Osteoblast (primary cell): ENCODE measurements around the gene ZNF513. TPM values are rescaled to one million over a fixed set of nuclear protein-coding genes. Genes with fewer than 3 reads are reported as not detected.

Source experiments
- DNase-seq: peaks from one replicate; pipeline ENCODE4 v3.0.0; 2011; ENCODE audit warnings: low spot score, mixed read lengths; ENCODE audit not compliant: insufficient read length; ENCODE audit errors: missing footprints
- H2AFZ ChIP-seq: 2 replicates; pipeline ENCODE4 v1.6.0; 2011; ENCODE audit warnings: mild to moderate bottlenecking, low read length
- H3K27ac ChIP-seq: 2 replicates; pipeline ENCODE4 v1.5.1; 2011; ENCODE audit warnings: mild to moderate bottlenecking, low read depth, low read length, moderate library complexity
- H3K27me3 ChIP-seq: 2 replicates; pipeline ENCODE4 v1.6.0; 2012; ENCODE audit warnings: mild to moderate bottlenecking, control low read depth, inconsistent platforms, low read length, moderate library complexity; ENCODE audit not compliant: insufficient read depth
- H3K36me3 ChIP-seq: 2 replicates; pipeline ENCODE4 v1.5.1; 2011; ENCODE audit warnings: mild to moderate bottlenecking, low read length, control low read depth, moderate library complexity; ENCODE audit not compliant: insufficient read depth
- H3K4me1 ChIP-seq: 2 replicates; pipeline ENCODE4 v1.5.1; 2011; ENCODE audit warnings: mild to moderate bottlenecking, low read length, control low read depth, moderate library complexity; ENCODE audit not compliant: insufficient read depth
- H3K4me2 ChIP-seq: 2 replicates; pipeline ENCODE4 v1.6.0; 2011; ENCODE audit warnings: mild to moderate bottlenecking, low read length; ENCODE audit not compliant: insufficient read depth
- H3K4me3 ChIP-seq: fragments of 200-600 bp; sonication (generic); 3 replicates; pipeline ENCODE4 v1.5.1; 2012; ENCODE audit warnings: mild to moderate bottlenecking, low read length, inconsistent platforms; ENCODE audit not compliant: insufficient read depth
- H3K79me2 ChIP-seq: 2 replicates; pipeline ENCODE4 v1.6.0; 2012; ENCODE audit warnings: mild to moderate bottlenecking, low read length, control low read depth, inconsistent platforms; ENCODE audit not compliant: insufficient read depth
- H3K9me3 ChIP-seq: 2 replicates; pipeline ENCODE4 v1.5.1; 2011; ENCODE audit warnings: low read depth, low read length, control low read depth
- H4K20me1 ChIP-seq: 2 replicates; pipeline ENCODE4 v1.6.0; 2012; ENCODE audit warnings: mild to moderate bottlenecking, low read length, control low read depth; ENCODE audit not compliant: insufficient read depth
- CTCF ChIP-seq: IDR thresholded peaks from 2 replicates; pipeline ENCODE4 v1.5.1; 2011; ENCODE audit warnings: mild to moderate bottlenecking, low read depth, low read length, moderate library complexity; ENCODE audit errors: extremely low read depth
- total RNA-seq: library from RNA; depleted of rRNA; stranded (reverse); fragments of >200 nt; gene quantifications from 2 replicates; pipeline ENCODE4 v1.2.3, GENCODE V29; 2012

Gene ZNF513
- total RNA-seq, 1 donor: 8.3 TPM

- Histone ChIP-seq H2AFZ (no peak overlapping the region), H3K9me3 (no peaks in the 10 kb centered on the region), H3K79me2 (no peaks in the 10 kb centered on the region), H3K4me2 (no peak overlapping the region), H4K20me1 (no peaks in the 10 kb centered on the region), H3K4me3 (no peak overlapping the region), H3K27me3 (no peaks in the 10 kb centered on the region), H3K27ac (no peak overlapping the region), H3K36me3 (no peaks in the 10 kb centered on the region), H3K4me1 (no peaks in the 10 kb centered on the region)
- no peak for DNase-seq
- TF ChIP-seq CTCF: no peak
Measured at GRCh38 chr2:27420996-27421395, 40.5 kb upstream of the ZNF513 start.

DNA sequence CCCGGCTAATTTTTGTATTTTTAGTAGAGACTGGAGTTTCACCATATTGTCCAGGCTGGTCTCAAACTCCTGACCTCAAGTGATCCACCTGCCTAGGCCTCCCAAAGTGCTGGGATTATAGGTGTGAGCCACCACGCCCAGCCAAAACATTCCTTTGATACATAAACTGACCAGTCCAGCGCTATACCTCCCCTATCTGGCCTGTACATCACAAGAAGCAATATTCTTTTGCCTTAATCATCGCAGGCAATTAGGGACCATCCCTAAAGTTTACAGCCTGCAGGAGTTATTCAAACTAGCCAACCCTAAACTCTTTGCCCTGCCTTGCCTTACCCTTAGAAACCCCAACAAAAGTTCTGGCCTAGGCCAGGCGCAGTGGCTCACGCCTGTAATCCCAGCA is 35.6 kb upstream of the ZNF513 start:
- DNase-seq: no peak
- no peak overlapping the region for H3K4me2 ChIP-seq
- no peak overlapping the region for H2AFZ ChIP-seq
- H3K27ac ChIP-seq: no peak overlapping the region
- TF ChIP-seq CTCF: no peak
- H3K9me3 ChIP-seq: no peaks in the 10 kb centered on the region
- H3K79me2 ChIP-seq: no peaks in the 10 kb centered on the region
- H4K20me1 ChIP-seq: no peaks in the 10 kb centered on the region
- peaks cover 7% of the 10 kb centered on the region for H3K27me3 ChIP-seq
- H3K4me3 ChIP-seq: no peak overlapping the region
- H3K36me3 ChIP-seq: no peaks in the 10 kb centered on the region
- no peaks in the 10 kb centered on the region for H3K4me1 ChIP-seq

- peaks cover 16% of the 10 kb centered on the region for H3K4me1 ChIP-seq
- no peak overlapping the region for H3K27ac ChIP-seq
- H3K9me3 ChIP-seq: no peaks in the 10 kb centered on the region
- peaks cover 18% of the 10 kb centered on the region for H3K79me2 ChIP-seq
- no peak overlapping the region for H3K4me3 ChIP-seq
- H3K36me3 ChIP-seq: peaks cover under 1% of the 10 kb centered on the region
- no peak overlapping the region for H3K4me2 ChIP-seq
- no peak for DNase-seq
- peaks cover 9% of the 10 kb centered on the region for H4K20me1 ChIP-seq
- TF ChIP-seq CTCF: no peak
- peaks cover 7% of the 10 kb centered on the region for H3K27me3 ChIP-seq
- H2AFZ ChIP-seq: no peak overlapping the region
Measured at GRCh38 chr2:27412419-27413152, 32.1 kb upstream of the ZNF513 start.

- TF ChIP-seq CTCF: no peak
Measured at GRCh38 chr2:27409321-27410073, 29.0 kb upstream of the ZNF513 start, which contains the start of gene PPM1G. Gene PPM1G (minus strand): TSS chr2:27409591. CDS start chr2:27409422, 169 bp downstream.

More at GRCh38 chr2:27409321-27410073, 29.0 kb upstream of the ZNF513 start, which contains the start of gene PPM1G:
- H3K4me1 ChIP-seq: peaks cover 17% of the 10 kb centered on the region
- DNase-seq: peak; percentile 98
- peaks cover 9% of the 10 kb centered on the region for H3K36me3 ChIP-seq
- H3K27me3 ChIP-seq: peaks cover 7% of the 10 kb centered on the region
- H3K79me2 ChIP-seq: peaks cover 48% of the 10 kb centered on the region
- H3K9me3 ChIP-seq: no peaks in the 10 kb centered on the region
- H2AFZ ChIP-seq: peak within 1 kb of the TSS; percentile 97
- peaks cover 21% of the 10 kb centered on the region for H4K20me1 ChIP-seq
- peak within 1 kb of the TSS; percentile 68 for H3K27ac ChIP-seq
- H3K4me3 ChIP-seq: peak within 1 kb of the TSS; percentile 94
- H3K4me2 ChIP-seq: peak within 1 kb of the TSS; percentile 99
